Spleen (tissue), 11 donors: ENCODE data around the gene SLC34A3. TPM values are rescaled to one million over a fixed set of nuclear protein-coding genes. Genes with fewer than 3 reads are reported as not detected.

Experiments used
- DNase-seq: peaks from one replicate; pipeline ENCODE4 v3.0.0-alpha.2; 2020
- H3K27ac ChIP-seq, 8 donors: fragments of 200-600 bp; sonication (generic) in 7 of 8; 1 replicate in 4 of 8; 2 replicates in 4 of 8; pipeline versions ENCODE4 v1.5.0 to v1.8.0; 2016 to 2021; ENCODE audit warnings: inconsistent platforms in 4 of 8, mild to moderate bottlenecking in 4 of 8, moderate library complexity in 1 of 8
- H3K27me3 ChIP-seq, 7 donors: fragments of 200-600 bp; sonication (generic) in 6 of 7; replicated peaks in 1 of 7; 1 replicate in 4 of 7; 2 replicates in 3 of 7; pipeline versions ENCODE4 v1.5.0 to v1.8.0; 2016 to 2021; ENCODE audit warnings: inconsistent platforms in 3 of 7, mild to moderate bottlenecking in 1 of 7
- H3K36me3 ChIP-seq, 6 donors: fragments of 200-600 bp; sonication (generic) in 5 of 6; 1 replicate in 4 of 6; 2 replicates in 2 of 6; pipeline versions ENCODE4 v1.5.0 to v1.8.0; 2016 to 2021; ENCODE audit warnings: inconsistent platforms in 2 of 6
- H3K4me1 ChIP-seq, 6 donors: fragments of 200-600 bp; sonication (generic) in 5 of 6; 1 replicate in 3 of 6; 2 replicates in 3 of 6; pipeline versions ENCODE4 v1.5.0 to v1.8.0; 2016 to 2021; ENCODE audit warnings: inconsistent platforms in 3 of 6
- H3K4me3 ChIP-seq, 8 donors: fragments of 200-600 bp; sonication (generic) in 7 of 8; 1 replicate in 4 of 8; 2 replicates in 4 of 8; pipeline versions ENCODE4 v1.5.0 to v1.8.0; 2016 to 2021; ENCODE audit warnings: inconsistent platforms in 4 of 8, mild to moderate bottlenecking in 4 of 8, moderate library complexity in 2 of 8
- H3K9me3 ChIP-seq, 8 donors: fragments of 200-600 bp; sonication (generic) in 7 of 8; 1 replicate in 4 of 8; 2 replicates in 4 of 8; pipeline versions ENCODE4 v1.5.0 to v1.8.0; 2016 to 2021; ENCODE audit warnings: inconsistent platforms in 4 of 8
- CTCF ChIP-seq, 11 experiments: fragments of 200-600 bp in 7 of 11; fragments of 450-650 bp in 4 of 11; sonication (generic) in 4 of 11; IDR thresholded peaks in 8 of 11; conservative IDR thresholded peaks in 3 of 11; 1 replicate in 7 of 11; 2 replicates in 4 of 11; pipeline versions ENCODE4 v1.4.0 to v1.8.0; 2016 to 2021; ENCODE audit warnings: antibody characterized with exemption in 11 of 11, inconsistent platforms in 4 of 11, mild to moderate bottlenecking in 1 of 11
- POLR2A ChIP-seq, 3 donors: fragments of 450-650 bp; IDR thresholded peaks; one replicate each; pipeline ENCODE4 v1.5.1; 2017; ENCODE audit warnings: antibody characterized with exemption in 3 of 3, mild to moderate bottlenecking in 1 of 3
- POLR2AphosphoS5 ChIP-seq, 3 donors: sonication (generic); formaldehyde crosslinking; IDR thresholded peaks; one replicate each; pipeline ENCODE4 v1.5.1; 2017; ENCODE audit warnings: antibody characterized with exemption in 3 of 3
- WGBS, 5 donors: extraction: QIAGEN DNeasy Blood & Tissue Kit in 3 of 5; methylation state at CpG; one replicate each; pipeline versions ENCODE4 v1.1.5 to v1.1.7; 2013 to 2018; 5-methylcytosine and 5-hydroxymethylcytosine counted together
- intact Hi-C: fragments of 100-400 bp; cut with DNase I; formaldehyde crosslinking; loops from one replicate; pipeline ENCODE4 v1.15.0; 2023; ENCODE audit warnings: low total_unique reads
- polyA plus RNA-seq, 3 donors: library from polyadenylated mRNA; stranded (reverse); fragments of 200-250 nt; gene quantifications; one replicate each; pipeline ENCODE4 v1.2.1, GENCODE V29; 2013
- total RNA-seq, 7 donors: library from RNA; depleted of rRNA in 3 of 7; stranded (reverse); fragments of >200 nt in 3 of 7; fragmentation: NEBNext Ultra II Directional in 4 of 7; extraction: Animal tissue kit (Norgen Biotek cat#: 25700) in 4 of 7; gene quantifications; one replicate each; pipeline versions ENCODE4 v1.1.0 to v1.2.1, GENCODE V29; 2016 to 2021
- donor health status: healthy with polysubstance abuse.
- donor health status: DM: no; HTN: no; CAD: no; lungs with moderate emphysema.
- donor health status: DM: no; HTN: no; CAD: no.
- donor health status: Bipolar disorder and iron deficiency.
- donor health status: healthy.
- donor health status: DM: no; HTN: no; CAD: no.
- donor health status: DM: yes; HTN: yes; CAD: no.

The SLC34A3 gene
- total and polyA plus RNA-seq, 10 donors: not detected

DNA sequence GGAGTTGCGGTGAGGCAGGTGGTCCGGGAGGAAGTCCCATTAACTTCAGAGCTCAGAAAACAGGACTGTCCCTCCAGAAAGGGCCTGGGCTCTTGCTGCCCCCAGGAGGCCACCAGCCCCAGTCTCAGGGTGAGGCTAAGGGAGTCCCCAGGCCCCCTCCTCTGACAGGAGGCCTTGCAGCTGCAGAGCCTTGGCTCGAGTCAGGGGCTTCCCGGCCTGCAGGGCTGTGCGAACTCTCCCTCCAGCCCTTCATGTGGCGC is 17.1 kb downstream of the SLC34A3 start:
- no peaks in the 10 kb centered on the region for H3K27me3 ChIP-seq
- 86 to 93% (median 90%) methylated on average over 6 of the region's 6 CpGs for WGBS, 5 donors
- intact Hi-C loops: no loop called here
- H3K9me3 ChIP-seq: no peaks in the 10 kb centered on the region
- no peak overlapping the region for H3K27ac ChIP-seq
- DNase-seq: no peak
- H3K4me3 ChIP-seq: no peak overlapping the region
- H3K36me3 ChIP-seq: peaks cover 0 to 12% (median 10%) of the 10 kb centered on the region in 6 donors
- no peak for TF ChIP-seq POLR2A (IDR thresholded peaks at IDR 0.05)
- no peak for TF ChIP-seq CTCF (IDR thresholded peaks at IDR 0.05 in 8 of 11, conservative IDR thresholded peaks at IDR 0.05 in 3 of 11)
- no peak for TF ChIP-seq POLR2AphosphoS5 (IDR thresholded peaks at IDR 0.05)
- peaks cover 1 to 24% (median 16%) of the 10 kb centered on the region in 6 donors for H3K4me1 ChIP-seq

GRCh38 chr9:137250329-137251193 is 19.9 kb downstream of the SLC34A3 start:
- intact Hi-C loops: no loop called here
- WGBS, 5 donors: 60 to 87% (median 79%) methylated on average over 10 to 18 of the region's 18 CpGs

DNA sequence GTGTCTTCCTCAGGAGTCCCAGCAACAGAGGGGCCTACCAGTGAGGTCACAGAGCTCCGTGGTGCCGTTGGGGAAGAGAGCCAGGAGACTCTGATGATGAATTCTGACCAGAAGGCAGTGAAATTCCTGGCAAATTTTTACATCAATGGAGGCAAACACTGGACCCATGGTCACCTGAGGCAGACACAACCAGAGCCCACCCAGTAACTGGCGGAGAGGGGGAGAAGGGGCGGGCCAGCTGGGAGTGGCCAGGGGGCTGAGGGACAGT is 20.4 kb downstream of the SLC34A3 start, which contains the start of gene STPG3:
Gene STPG3 (plus strand): TSS at position 93 of the 268 bp plus-strand sequence. CDS start 1 bp downstream, at position 94.
- no peak within 1 kb of the TSS for H3K27ac ChIP-seq
- H3K36me3 ChIP-seq: peaks cover 0 to 1% (median 0%) of the 10 kb centered on the region in 6 donors
- intact Hi-C loops: no loop called here
- no peaks in the 10 kb centered on the region for H3K9me3 ChIP-seq
- 79 to 88% (median 86%) methylated on average over 4 of the region's 4 CpGs for WGBS, 5 donors
- TF ChIP-seq POLR2A (IDR thresholded peaks at IDR 0.05) (no peak), POLR2AphosphoS5 (IDR thresholded peaks at IDR 0.05) (no peak), CTCF (IDR thresholded peaks at IDR 0.05 in 8 of 11, conservative IDR thresholded peaks at IDR 0.05 in 3 of 11) (no peak)
- no peaks in the 10 kb centered on the region for H3K27me3 ChIP-seq
- H3K4me3 ChIP-seq: no peak within 1 kb of the TSS
- peaks cover 4 to 30% (median 20%) of the 10 kb centered on the region in 6 donors for H3K4me1 ChIP-seq
- no peak for DNase-seq

More at GRCh38 chr9:137250329-137251193, 19.9 kb downstream of the SLC34A3 start:
- TF ChIP-seq POLR2A (IDR thresholded peaks at IDR 0.05) (no peak), POLR2AphosphoS5 (IDR thresholded peaks at IDR 0.05) (no peak), CTCF (IDR thresholded peaks at IDR 0.05 in 8 of 11, conservative IDR thresholded peaks at IDR 0.05 in 3 of 11) (no peak)
- Histone ChIP-seq H3K36me3 (no peaks in the 10 kb centered on the region), H3K9me3 (no peaks in the 10 kb centered on the region), H3K4me3 (no peak overlapping the region), H3K4me1 (peaks cover 0 to 24% (median 14%) of the 10 kb centered on the region in 6 donors), H3K27me3 (no peaks in the 10 kb centered on the region), H3K27ac (no peak overlapping the region)
- no peak for DNase-seq

DNA sequence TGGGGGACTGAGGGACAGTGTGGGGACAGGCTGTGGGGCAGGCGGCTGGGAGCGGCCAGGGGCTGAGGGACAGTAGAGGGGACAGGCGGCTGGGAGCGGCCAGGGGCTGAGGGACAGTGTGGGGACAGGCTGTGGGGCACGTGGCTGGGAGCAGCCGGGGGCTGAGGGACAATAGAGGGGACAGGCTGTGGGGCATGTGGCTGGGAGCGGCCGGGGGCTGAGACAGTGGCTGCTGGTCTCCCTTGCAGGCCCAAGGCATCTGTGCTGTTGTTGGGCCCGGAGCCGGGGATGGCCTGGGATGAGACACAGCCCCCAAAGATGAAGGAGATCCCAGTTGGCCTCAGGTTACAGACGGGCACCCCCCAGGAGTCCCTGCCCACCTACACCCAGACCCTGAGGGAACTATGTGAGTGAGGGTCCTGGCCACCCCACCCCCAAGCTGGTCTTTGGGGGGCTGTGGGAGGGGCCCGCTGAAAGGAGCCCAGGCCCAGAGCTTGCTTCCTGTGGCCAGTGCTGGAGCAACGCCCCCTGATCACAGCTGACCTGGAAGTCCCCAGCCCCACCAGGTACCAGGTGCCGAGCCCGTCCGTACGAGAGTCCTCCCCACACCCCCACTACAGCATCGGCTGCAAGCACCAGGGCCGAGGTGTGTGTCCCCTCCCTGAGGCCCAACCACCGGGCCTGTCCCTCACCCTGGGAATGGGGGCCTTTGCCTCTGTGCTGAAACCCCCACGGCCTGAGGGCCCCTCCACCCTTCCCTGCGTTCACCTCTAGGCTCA is 21.0 kb downstream of the SLC34A3 start:
- DNase-seq: no peak

More for the DNA sequence above, 21.0 kb downstream of the SLC34A3 start:
- peaks cover 0 to 7% (median 4%) of the 10 kb centered on the region in 6 donors for H3K36me3 ChIP-seq
- no peak overlapping the region for H3K27ac ChIP-seq
- TF ChIP-seq POLR2AphosphoS5 (IDR thresholded peaks at IDR 0.05) (no peak), CTCF (IDR thresholded peaks at IDR 0.05 in 8 of 11, conservative IDR thresholded peaks at IDR 0.05 in 3 of 11) (no peak), POLR2A (IDR thresholded peaks at IDR 0.05) (no peak)
- peaks cover 9 to 35% (median 25%) of the 10 kb centered on the region in 6 donors for H3K4me1 ChIP-seq
- intact Hi-C loops: no loop called here
- no peaks in the 10 kb centered on the region for H3K27me3 ChIP-seq
- H3K9me3 ChIP-seq: no peaks in the 10 kb centered on the region
- 85 to 95% (median 87%) methylated on average over 17 to 22 of the region's 22 CpGs for WGBS, 5 donors
- no peak overlapping the region for H3K4me3 ChIP-seq
